RWPE2 (cell line): Measurements from ENCODE around the gene BSG.

Experiments used
- ATAC-seq: fragments of 200-7000 bp; cut with Tn5 transposase; 3 replicates; pipeline ENCODE4 v1.9.1; 2021; ENCODE audit warnings: low read depth
- DNase-seq: peaks from one replicate; pipeline ENCODE4 v3.0.0-alpha.2; 2020; ENCODE audit warnings: low spot score
- H3K27ac ChIP-seq: fragments of 450-650 bp; 2 replicates; pipeline ENCODE4 v1.5.1; 2017; ENCODE audit warnings: mild to moderate bottlenecking; ENCODE audit not compliant: poor library complexity, severe bottlenecking
- H3K27me3 ChIP-seq: fragments of 250-450 bp; sonication (Bioruptor Pico); 2 replicates; pipeline ENCODE4 v1.5.1; 2021; ENCODE audit warnings: mild to moderate bottlenecking, moderate library complexity; ENCODE audit not compliant: insufficient read depth, poor library complexity, severe bottlenecking
- H3K36me3 ChIP-seq: fragments of 250-450 bp; sonication (Bioruptor Pico); 2 replicates; pipeline ENCODE4 v1.5.1; 2020; ENCODE audit warnings: low read depth, mild to moderate bottlenecking, moderate library complexity
- H3K4me1 ChIP-seq: fragments of 250-450 bp; sonication (Bioruptor Pico); 2 replicates; pipeline ENCODE4 v1.5.1; 2021; ENCODE audit warnings: mild to moderate bottlenecking, moderate library complexity; ENCODE audit not compliant: insufficient read depth, poor library complexity, severe bottlenecking
- H3K4me3 ChIP-seq: fragments of 250-450 bp; sonication (Bioruptor Pico); 2 replicates; pipeline ENCODE4 v1.5.1; 2021; ENCODE audit warnings: mild to moderate bottlenecking, moderate library complexity; ENCODE audit not compliant: severe bottlenecking
- H3K9me3 ChIP-seq: fragments of 250-450 bp; sonication (Bioruptor Pico); 2 replicates; pipeline ENCODE4 v1.5.1; 2021; ENCODE audit warnings: mild to moderate bottlenecking, moderate library complexity; ENCODE audit not compliant: severe bottlenecking
- TF ChIP-seq, protein P1 (sequence below): fragments of 450-650 bp; IDR thresholded peaks from one replicate; pipeline ENCODE4 v1.5.1; 2017; ENCODE audit warnings: mild to moderate bottlenecking, moderate library complexity; ENCODE audit not compliant: poor library complexity, severe bottlenecking

Gene BSG

DNA sequence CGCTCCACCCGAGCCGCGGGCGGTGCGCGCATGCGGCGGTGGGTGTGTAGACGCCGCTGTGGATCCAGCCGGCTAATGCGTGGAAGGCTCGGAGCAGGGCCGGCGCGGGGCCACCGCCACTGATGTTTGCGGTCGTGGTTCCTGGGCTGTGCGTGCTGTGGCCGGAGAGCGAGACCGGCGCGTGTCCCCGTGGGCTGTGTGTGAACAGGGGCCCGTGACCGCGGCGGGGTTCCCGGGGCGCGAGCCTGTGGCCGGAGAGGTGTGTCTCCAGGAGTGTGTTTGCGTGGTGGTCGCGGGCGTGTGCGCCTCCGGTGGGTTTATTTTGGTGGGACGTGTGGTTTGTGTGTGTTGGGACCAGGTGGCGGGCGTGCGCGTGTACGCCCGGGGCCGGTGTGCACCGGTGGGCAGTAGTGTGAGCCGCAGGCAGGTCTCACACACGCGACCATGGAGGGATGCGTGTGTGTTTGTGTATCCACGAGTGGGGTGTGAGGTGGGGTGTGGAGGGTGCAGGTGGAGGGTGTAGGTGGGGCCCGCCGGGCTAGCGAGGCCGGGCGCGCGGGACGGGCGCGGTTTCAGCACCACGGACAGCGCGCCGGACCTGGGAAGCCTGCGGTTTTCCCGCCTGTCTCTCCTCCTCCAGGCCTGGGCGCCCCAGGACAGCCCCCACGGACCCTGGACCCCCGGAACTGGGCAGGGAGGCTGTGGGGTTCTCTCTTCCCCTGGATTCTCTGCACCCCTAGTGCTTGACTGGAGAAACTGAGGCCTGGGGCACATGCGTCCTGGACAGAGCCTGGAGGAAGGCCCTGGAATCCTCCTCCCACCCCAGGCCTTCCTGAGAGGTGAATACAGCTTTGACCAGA is 18.9 kb downstream of the BSG start:
- H3K27me3 ChIP-seq = peaks cover 29% of the 10 kb centered on the region
- no peak for DNase-seq

DNA sequence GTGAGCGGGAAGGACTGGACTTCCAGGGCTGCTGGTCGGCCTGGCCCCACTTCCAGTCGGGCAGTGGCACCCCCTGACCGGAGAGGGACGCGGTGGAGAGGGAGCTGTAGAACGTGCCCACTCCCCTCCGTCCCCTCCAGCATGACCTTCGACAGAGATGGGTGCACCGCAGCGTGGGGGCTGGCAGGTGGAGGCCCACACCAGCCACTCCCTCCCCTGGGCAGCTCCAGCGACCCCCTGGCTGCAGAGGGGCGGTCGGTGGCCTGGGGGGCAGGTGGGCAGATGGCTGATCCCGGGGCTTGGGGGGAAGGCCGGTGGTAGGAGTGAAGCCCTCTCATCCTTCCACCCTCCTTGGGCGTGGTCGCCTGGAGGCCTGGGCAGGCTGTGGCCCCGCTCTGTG is 19.7 kb downstream of the BSG start:
- Histone ChIP-seq H3K4me1 (no peaks in the 10 kb centered on the region), H3K9me3 (no peaks in the 10 kb centered on the region), H3K4me3 (no peak overlapping the region), H3K27me3 (peaks cover 29% of the 10 kb centered on the region), H3K27ac (no peak overlapping the region), H3K36me3 (no peaks in the 10 kb centered on the region)
- ATAC-seq = no peak
- DNase-seq = no peak
- TF ChIP-seq, protein P1, sequence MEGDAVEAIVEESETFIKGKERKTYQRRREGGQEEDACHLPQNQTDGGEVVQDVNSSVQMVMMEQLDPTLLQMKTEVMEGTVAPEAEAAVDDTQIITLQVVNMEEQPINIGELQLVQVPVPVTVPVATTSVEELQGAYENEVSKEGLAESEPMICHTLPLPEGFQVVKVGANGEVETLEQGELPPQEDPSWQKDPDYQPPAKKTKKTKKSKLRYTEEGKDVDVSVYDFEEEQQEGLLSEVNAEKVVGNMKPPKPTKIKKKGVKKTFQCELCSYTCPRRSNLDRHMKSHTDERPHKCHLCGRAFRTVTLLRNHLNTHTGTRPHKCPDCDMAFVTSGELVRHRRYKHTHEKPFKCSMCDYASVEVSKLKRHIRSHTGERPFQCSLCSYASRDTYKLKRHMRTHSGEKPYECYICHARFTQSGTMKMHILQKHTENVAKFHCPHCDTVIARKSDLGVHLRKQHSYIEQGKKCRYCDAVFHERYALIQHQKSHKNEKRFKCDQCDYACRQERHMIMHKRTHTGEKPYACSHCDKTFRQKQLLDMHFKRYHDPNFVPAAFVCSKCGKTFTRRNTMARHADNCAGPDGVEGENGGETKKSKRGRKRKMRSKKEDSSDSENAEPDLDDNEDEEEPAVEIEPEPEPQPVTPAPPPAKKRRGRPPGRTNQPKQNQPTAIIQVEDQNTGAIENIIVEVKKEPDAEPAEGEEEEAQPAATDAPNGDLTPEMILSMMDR = no peak

More for the DNA sequence above, 18.9 kb downstream of the BSG start:
- TF ChIP-seq, protein P1 = no peak
- H3K9me3 ChIP-seq = no peaks in the 10 kb centered on the region
- no peak overlapping the region for H3K27ac ChIP-seq
- ATAC-seq = no peak
- no peak overlapping the region for H3K4me3 ChIP-seq
- no peaks in the 10 kb centered on the region for H3K36me3 ChIP-seq
- no peaks in the 10 kb centered on the region for H3K4me1 ChIP-seq

DNA sequence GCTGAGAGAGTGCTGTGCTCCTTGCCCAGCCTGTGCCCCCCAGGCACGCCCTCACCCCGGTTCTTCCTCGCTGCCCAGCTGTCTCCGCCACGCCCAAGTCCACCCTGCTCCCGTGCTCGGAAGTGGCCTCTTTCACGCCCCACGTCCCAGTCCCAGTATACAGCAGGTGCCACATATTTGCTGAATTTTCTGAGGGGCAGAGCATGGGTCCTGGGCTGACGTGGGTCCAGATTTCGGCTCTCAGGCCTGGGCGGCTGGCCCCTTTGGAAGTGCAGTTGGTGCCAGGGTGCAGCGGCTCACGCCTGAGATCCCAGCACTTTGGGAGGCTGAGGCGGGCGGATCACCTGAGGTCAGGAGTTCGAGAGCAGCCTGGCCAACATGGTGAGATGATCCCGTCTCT is 20.7 kb downstream of the BSG start:
- Histone ChIP-seq H3K4me1 (no peaks in the 10 kb centered on the region), H3K27me3 (peaks cover 29% of the 10 kb centered on the region), H3K27ac (no peak overlapping the region), H3K9me3 (no peaks in the 10 kb centered on the region), H3K4me3 (no peak overlapping the region), H3K36me3 (no peaks in the 10 kb centered on the region)
- DNase-seq (no peak), ATAC-seq (no peak)
- TF ChIP-seq, protein P1 = no peak

DNA sequence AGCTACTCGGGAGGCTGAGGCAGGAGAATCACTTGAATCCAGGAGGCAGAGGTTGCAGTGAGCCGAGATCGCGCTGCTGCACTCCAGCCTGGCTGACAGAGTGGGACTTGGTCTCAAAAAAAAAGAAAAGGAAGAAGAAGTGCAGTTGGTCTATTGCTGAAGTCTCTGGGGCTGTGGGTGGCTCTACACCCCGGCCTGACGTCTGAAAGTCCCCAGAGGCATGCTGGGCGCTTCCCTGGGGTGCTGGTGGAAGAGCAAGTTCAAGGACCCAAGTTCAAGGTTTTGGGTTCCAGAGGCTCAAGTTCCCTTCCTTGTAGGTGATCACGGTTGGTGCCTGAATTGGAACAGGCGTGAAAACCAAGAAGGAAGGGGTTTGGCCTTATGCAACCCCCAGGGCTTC is 21.1 kb downstream of the BSG start:
- H3K4me1 ChIP-seq = no peaks in the 10 kb centered on the region
- TF ChIP-seq, protein P1 = no peak
- no peaks in the 10 kb centered on the region for H3K9me3 ChIP-seq
- peaks cover 26% of the 10 kb centered on the region for H3K27me3 ChIP-seq
- H3K36me3 ChIP-seq = no peaks in the 10 kb centered on the region
- H3K4me3 ChIP-seq = no peak overlapping the region
- no peak for ATAC-seq
- H3K27ac ChIP-seq = no peak overlapping the region
- no peak for DNase-seq

DNA sequence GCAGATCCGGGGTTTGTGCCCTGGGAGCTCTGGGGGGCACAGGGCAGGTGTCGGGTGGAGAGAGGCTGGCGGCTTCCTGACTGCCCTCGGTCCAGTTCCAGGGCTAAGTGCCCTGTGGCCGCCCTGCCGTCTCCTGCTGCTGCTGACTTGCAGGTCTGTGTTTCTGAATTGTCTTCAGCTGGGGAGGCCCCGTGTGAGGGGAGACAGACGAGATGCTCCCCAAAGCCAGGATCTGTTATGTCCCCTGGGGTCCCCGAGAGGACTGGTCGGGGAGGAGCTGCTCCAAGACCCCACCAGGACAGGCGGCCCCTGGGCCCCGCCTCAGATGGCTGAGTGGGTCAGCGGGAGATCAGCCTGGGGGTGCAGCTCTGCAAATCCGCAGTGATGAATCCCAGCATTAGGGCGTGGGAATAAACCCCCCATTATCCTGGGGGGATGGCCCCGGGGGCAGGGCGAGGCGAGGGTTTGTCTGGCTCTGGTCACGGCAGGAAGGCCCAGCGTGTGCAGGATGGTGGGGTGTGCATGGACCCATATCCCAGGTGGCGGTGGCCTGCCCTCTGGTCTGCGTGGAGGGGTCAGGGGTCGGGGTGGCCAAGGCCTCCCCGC is 22.0 kb downstream of the BSG start:
- Histone ChIP-seq H3K9me3 (no peaks in the 10 kb centered on the region), H3K27me3 (peaks cover 18% of the 10 kb centered on the region), H3K4me1 (no peaks in the 10 kb centered on the region), H3K4me3 (no peak overlapping the region), H3K27ac (no peak overlapping the region), H3K36me3 (no peaks in the 10 kb centered on the region)
- no peak for ATAC-seq
- TF ChIP-seq, protein P1 = no peak
- DNase-seq = no peak
